Measurements from ENCODE around the gene KRTCAP2. TPM values are rescaled to one million over a fixed set of nuclear protein-coding genes. Genes with fewer than 3 reads are reported as not detected.

Gene KRTCAP2
- total and polyA plus RNA-seq, 8 donors = 91.8 to 238 (median 108) TPM

DNA sequence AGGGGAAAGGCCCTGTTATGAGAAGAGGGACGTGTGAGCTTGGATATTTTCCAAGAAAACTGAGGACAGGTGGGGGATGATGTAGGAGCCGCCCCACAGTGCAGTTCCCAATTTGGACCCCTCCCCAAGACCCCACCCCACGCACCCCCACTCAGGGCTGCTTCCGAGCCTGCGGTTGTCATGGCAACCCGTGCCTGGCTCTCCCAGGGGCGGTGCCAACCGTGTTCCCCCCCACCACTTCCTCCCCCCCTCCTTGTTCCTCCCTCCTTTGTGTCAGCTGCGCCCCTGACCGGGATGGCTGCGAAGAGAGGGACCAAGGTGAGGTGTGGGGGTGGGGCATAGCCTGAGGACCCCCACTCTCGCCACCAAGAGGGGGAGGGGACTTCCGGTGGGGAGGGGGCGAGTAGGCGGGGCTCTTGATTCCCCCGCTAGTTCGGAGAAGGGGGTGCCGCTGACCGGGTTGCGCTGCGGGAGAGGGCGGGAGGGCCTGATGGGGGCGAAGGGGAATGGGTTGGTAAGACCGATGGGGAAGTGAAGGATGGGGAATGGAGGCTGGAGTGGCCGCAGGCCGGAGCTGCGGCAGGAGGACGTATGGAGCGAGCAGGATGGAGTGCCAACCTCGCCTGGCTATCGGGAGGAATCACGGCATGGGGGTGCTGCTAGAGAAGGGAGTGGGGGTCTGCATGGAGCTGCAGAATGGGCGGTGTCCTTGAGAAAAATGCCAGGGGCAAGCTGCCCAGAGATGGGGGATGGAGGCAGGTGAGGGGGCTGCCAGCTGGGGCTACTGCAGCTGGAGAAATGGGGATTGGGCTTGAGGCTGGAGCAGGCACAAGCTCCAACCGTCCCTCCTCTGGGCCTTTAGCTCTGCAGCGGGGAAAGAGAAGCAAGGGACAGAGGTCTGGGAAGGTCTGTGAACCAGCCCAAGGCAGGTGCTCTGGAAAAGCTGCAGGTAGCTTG, 1.5 kb upstream of the KRTCAP2 start:
- peak in 3 of 6 donors; percentile 45 to 75 (median 60) for DNase-seq
- ATAC-seq = no peak
- Histone ChIP-seq H3K4me1 (peaks cover 3 to 19% (median 10%) of the 10 kb centered on the region in 3 donors), H3K27ac (no peak overlapping the region), H3K36me3 (no peaks in the 10 kb centered on the region), H3K4me3 (peak overlapping the region in 1 of 4 donors; percentile 85), H3K9me3 (no peaks in the 10 kb centered on the region), H3K27me3 (no peaks in the 10 kb centered on the region)
- no peak for FAIRE-seq
- TF ChIP-seq, protein P1, sequence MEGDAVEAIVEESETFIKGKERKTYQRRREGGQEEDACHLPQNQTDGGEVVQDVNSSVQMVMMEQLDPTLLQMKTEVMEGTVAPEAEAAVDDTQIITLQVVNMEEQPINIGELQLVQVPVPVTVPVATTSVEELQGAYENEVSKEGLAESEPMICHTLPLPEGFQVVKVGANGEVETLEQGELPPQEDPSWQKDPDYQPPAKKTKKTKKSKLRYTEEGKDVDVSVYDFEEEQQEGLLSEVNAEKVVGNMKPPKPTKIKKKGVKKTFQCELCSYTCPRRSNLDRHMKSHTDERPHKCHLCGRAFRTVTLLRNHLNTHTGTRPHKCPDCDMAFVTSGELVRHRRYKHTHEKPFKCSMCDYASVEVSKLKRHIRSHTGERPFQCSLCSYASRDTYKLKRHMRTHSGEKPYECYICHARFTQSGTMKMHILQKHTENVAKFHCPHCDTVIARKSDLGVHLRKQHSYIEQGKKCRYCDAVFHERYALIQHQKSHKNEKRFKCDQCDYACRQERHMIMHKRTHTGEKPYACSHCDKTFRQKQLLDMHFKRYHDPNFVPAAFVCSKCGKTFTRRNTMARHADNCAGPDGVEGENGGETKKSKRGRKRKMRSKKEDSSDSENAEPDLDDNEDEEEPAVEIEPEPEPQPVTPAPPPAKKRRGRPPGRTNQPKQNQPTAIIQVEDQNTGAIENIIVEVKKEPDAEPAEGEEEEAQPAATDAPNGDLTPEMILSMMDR (IDR thresholded peaks at IDR 0.05) = no peak
- intact Hi-C loops (cut with DNase I) = no loop called here
- WGBS, 2 donors = 14 to 18% methylated on average over 34 to 35 of the region's 35 CpGs

DNA sequence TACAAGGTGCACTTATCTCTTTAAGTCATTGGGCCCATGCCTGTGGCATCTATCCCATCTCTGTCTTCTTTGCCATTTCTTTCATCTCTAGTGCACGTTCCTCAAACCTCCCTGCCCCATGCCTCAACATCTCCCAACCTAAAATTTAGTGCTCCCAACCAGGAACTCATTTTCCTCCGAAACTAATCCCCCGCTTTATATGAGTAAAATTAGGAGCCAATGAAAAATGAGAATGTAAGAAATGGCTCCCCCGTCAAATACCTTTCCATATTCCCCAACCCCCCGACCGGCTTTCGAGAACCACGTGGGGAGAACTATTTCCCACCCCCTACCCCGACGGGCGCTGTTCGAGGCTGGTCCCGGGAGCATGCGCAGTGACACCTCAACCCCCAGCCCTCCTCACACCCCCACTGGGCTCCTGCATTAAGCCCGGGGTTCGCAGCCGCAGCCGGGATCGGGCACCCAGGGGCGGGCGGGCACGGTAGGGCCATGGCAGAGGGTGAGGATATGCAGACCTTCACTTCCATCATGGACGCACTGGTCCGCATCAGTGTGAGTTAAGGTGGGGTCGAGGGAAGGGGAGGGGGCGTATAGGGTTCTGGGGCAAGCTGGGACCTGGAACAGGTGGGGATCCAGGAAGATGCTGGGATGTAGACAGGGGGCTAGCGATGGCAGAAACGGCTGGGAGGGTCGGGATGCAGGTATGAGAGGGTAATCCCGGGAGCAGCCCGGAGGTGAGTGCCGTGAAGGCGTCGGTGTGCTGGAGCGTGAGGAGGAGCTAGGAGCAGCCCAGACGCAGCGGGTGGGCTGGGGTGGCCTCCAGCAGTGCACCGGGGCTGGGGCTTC, 597 bp upstream of the KRTCAP2 start, which contains the start of gene TRIM46:
Gene TRIM46, plus strand, starts transcription at position 372 of the 846 bp plus-strand sequence. Its CDS starts 118 bp downstream, at position 490.
- peaks cover 3 to 19% (median 10%) of the 10 kb centered on the region in 3 donors for H3K4me1 ChIP-seq
- ATAC-seq (peak in 1 of 4 donors; percentile 2), FAIRE-seq (no peak), DNase-seq (peak; percentile 25 to 79 (median 46))
- intact Hi-C loops (cut with DNase I) = no loop called here
- peak within 1 kb of the TSS; percentile 41 to 77 (median 68) for H3K27ac ChIP-seq
- WGBS, 2 donors = 5% methylated on average over 38 of the region's 38 CpGs
- no peaks in the 10 kb centered on the region for H3K9me3 ChIP-seq
- no peaks in the 10 kb centered on the region for H3K36me3 ChIP-seq
- H3K27me3 ChIP-seq = no peaks in the 10 kb centered on the region
- peak within 1 kb of the TSS; percentile 60 to 85 (median 70) for H3K4me3 ChIP-seq
- TF ChIP-seq, protein P1 (IDR thresholded peaks at IDR 0.05) = no peak

DNA sequence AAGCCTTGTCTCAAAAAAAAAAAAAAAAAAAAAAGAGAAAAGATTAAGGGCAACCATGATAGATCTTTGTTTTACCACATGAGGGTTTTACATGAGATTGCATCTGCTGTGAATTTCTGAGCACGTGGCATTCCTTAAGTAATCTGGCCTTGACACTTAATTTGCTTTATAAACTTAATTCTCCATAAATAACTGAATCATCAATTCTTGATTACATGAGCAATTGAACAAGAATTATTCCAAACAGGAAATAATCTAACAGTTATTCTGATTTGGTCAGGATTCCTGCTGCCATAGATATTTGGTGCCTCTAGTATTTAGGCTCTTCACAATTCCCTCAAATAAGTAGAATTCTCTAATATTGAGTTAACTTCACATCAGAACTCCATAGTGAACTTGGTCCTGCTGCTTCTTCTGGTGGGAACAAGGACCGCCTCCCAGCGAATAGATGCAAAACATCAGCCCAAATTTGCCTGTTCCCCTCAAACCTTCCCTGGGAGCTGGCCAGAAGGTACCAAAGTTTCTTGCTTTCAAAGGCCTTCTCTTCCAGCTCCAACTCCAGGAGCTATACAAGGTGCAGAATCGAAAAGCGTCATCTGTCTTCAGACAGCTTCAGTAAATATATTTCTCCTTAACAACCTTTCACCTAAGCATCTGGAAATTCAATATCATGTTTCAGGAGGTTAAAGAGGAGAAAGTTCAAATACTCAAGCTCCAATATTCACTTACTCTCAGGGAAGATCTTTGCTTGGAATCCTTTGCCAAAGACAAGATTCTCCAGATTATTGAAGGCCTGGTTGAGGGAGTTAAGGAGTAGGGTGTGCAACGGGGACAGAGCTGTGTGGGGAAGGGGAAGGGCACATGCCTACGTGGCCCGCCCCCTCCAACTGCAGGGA, 1.0 kb downstream of the KRTCAP2 start:
- Histone ChIP-seq H3K27ac (peak overlapping the region in 3 of 4 donors; percentile 66 to 77 (median 69)), H3K27me3 (no peaks in the 10 kb centered on the region), H3K4me1 (peaks cover 6 to 17% (median 8%) of the 10 kb centered on the region in 3 donors), H3K36me3 (no peaks in the 10 kb centered on the region), H3K4me3 (peak overlapping the region; percentile 60 to 85 (median 70)), H3K9me3 (no peaks in the 10 kb centered on the region)
- WGBS, 2 donors = 27 to 39% methylated on average over 8 of the region's 8 CpGs
- intact Hi-C loops (cut with DNase I) = no loop called here
- TF ChIP-seq, protein P1 (IDR thresholded peaks at IDR 0.05) = no peak
- ATAC-seq (peak in 2 of 4 donors; percentile 2 to 8), FAIRE-seq (no peak), DNase-seq (no peak)

DNA sequence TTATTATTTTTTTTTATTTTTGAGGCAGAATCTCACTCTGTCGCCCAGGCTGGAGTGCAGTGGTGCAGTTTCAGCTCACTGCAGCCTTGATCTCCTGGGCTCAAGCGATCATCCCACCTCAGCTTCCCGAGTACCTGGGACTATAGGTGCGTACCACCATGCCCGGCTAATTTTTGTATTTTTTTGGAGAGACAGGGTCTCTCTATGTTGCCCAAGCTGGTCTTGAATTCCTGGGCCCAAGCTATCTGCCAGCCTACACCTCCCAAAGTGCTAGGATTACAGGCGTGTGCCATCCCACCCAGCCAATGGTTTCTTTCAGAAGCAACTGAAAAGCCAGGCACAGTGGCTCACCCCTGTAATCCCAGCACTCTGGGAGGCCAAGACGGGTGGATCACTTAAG, 2.3 kb downstream of the KRTCAP2 start:
- DNase-seq (no peak), FAIRE-seq (no peak), ATAC-seq (no peak)
- Histone ChIP-seq H3K4me1 (peaks cover 0 to 10% (median 6%) of the 10 kb centered on the region in 3 donors), H3K9me3 (no peaks in the 10 kb centered on the region), H3K4me3 (no peak overlapping the region), H3K27me3 (no peaks in the 10 kb centered on the region), H3K36me3 (no peaks in the 10 kb centered on the region), H3K27ac (no peak overlapping the region)
- 88 to 89% methylated on average over 7 of the region's 7 CpGs for WGBS, 2 donors
- intact Hi-C loops (cut with DNase I) = no loop called here
- TF ChIP-seq, protein P1 (IDR thresholded peaks at IDR 0.05) = no peak
